ENCODE measurements around the gene SCAMP3. TPM values are rescaled to one million over a fixed set of nuclear protein-coding genes. Genes with fewer than 3 reads are reported as not detected.
"Not testable (repeated sequence)": the region's sequence is repeated elsewhere in the genome, so short reads cannot be mapped to it uniquely, and the experiment has no call there.

SCAMP3 gene
- total and polyA plus RNA-seq, 2 experiments from 2014 or later: 50.5 to 52.5 TPM

- TF ChIP-seq ZNF462 (CRISPR knock-in tag; IDR thresholded peaks at IDR 0.05) (no peak), NANOG (IDR thresholded peaks at IDR 0.05; ENCODE audit: borderline replicate concordance) (no peak), JUNB (IDR thresholded peaks at IDR 0.05; ENCODE audit: unreplicated experiment) (no peak), EZH2 (IDR thresholded peaks at IDR 0.05; ENCODE audit: low read depth, unreplicated experiment) (no peak), POLR2AphosphoS5 (IDR thresholded peaks at IDR 0.05; ENCODE audit: low read depth) (no peak), ZNF114 (CRISPR knock-in tag; IDR thresholded peaks at IDR 0.05) (no peak), ZNF331 (CRISPR knock-in tag; IDR thresholded peaks at IDR 0.05; ENCODE audit: low read depth) (no peak), REST (IDR thresholded peaks at IDR 0.05; ENCODE audit: unreplicated experiment) (no peak)
These were observed 31.1 kb upstream of the SCAMP3 start (continued) for GRCh38 chr1:155293086-155293749.

GRCh38 chr1:155291006-155291405 lies 28.8 kb upstream of the SCAMP3 start:
- H3K9me2 ChIP-seq (ENCODE audit: insufficient read depth); H3K36me3 ChIP-seq (ENCODE audit: insufficient read depth); H2AFZ ChIP-seq; H4K20me1 ChIP-seq (replicated peaks; ENCODE audit: insufficient read depth); H3K79me2 ChIP-seq (replicated peaks; ENCODE audit: insufficient read depth); H3K36me3 Mint-ChIP-seq (ENCODE audit: low read depth); ATAC-seq; H3K27ac ChIP-seq (ENCODE audit: low read depth); H3K9me3 Mint-ChIP-seq; H3F3A ChIP-seq (replicated peaks; ENCODE audit: low read depth); H3K4me2 ChIP-seq; H3K4me3 ChIP-seq; H3K4me3 Mint-ChIP-seq; DNase-seq (ENCODE audit: low spot score); H3K27ac Mint-ChIP-seq; H3K4me1 ChIP-seq (ENCODE audit: insufficient read depth): not testable (repeated sequence)
- Mint-ChIP-seq H3K27me3 (ENCODE audit: insufficient read depth, low read depth, poor library complexity) (peaks cover 19% of the 10 kb centered on the region), H3K4me1 (peaks cover 12% of the 10 kb centered on the region)
- peaks cover 29% of the 10 kb centered on the region for H3K27me3 ChIP-seq (ENCODE audit: insufficient read depth)
